C4-2B (cell line): Measurements from ENCODE around the gene PPFIBP1.

Experiments used
- ZFX ChIP-seq: fragments of 450-650 bp; IDR thresholded peaks from 2 replicates; pipeline ENCODE4 v1.6.1; 2017
- TF ChIP-seq, protein P1 (sequence below): fragments of 450-650 bp; conservative IDR thresholded peaks from 2 replicates; pipeline ENCODE4 v1.5.1; 2017; ENCODE audit warnings: mild to moderate bottlenecking

DNA sequence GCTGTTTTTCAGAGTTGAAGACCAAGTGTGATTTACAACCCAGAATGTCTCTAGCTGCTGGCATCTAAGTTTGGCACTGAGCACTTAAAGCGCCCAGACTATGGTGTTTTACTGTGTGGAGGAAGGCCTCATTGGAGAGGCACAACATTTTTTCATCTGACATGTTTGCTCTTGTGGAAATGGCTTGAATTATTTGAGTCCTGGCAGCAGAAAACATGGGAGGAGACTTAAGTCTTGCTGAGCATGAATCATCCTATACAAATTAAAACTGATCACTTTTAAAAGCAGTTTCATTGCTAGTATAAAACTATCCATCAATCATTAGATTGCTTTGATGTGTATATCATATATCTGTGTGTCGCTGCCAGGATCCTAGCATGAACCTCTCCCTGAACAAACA, 86.4 kb downstream of the PPFIBP1 start:
- TF ChIP-seq, protein P1, sequence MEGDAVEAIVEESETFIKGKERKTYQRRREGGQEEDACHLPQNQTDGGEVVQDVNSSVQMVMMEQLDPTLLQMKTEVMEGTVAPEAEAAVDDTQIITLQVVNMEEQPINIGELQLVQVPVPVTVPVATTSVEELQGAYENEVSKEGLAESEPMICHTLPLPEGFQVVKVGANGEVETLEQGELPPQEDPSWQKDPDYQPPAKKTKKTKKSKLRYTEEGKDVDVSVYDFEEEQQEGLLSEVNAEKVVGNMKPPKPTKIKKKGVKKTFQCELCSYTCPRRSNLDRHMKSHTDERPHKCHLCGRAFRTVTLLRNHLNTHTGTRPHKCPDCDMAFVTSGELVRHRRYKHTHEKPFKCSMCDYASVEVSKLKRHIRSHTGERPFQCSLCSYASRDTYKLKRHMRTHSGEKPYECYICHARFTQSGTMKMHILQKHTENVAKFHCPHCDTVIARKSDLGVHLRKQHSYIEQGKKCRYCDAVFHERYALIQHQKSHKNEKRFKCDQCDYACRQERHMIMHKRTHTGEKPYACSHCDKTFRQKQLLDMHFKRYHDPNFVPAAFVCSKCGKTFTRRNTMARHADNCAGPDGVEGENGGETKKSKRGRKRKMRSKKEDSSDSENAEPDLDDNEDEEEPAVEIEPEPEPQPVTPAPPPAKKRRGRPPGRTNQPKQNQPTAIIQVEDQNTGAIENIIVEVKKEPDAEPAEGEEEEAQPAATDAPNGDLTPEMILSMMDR, result no peak
- no peak for TF ChIP-seq ZFX
